ENCODE measurements around the gene PPP2R2D.
A peak's percentile ranks its signal among the peaks of the same experiment; 100 is the strongest.

The PPP2R2D gene

GRCh38 chr10:131963350-131963749 is 62.5 kb downstream of the PPP2R2D start:
- in situ Hi-C loops (cut with HindIII; ENCODE audit: low pct_unique_long_range_greater_than_20kb, low sequenced_read_pairs): no loop called here
- no peak for TF ChIP-seq JUND (IDR thresholded peaks at IDR 0.05; ENCODE audit: low read depth)
- DNase-seq (ENCODE audit: low read depth in 1 of 2, low spot score in 1 of 2): no peak

GRCh38 chr10:131963811-131964210 is 63.0 kb downstream of the PPP2R2D start:
- DNase-seq (ENCODE audit: low read depth in 1 of 2, low spot score in 1 of 2): no peak
- in situ Hi-C loops (cut with HindIII; ENCODE audit: low pct_unique_long_range_greater_than_20kb, low sequenced_read_pairs): no loop called here
- no peak for TF ChIP-seq JUND (IDR thresholded peaks at IDR 0.05; ENCODE audit: low read depth)

- in situ Hi-C loops (cut with HindIII; ENCODE audit: low pct_unique_long_range_greater_than_20kb, low sequenced_read_pairs): no loop called here
- TF ChIP-seq JUND (IDR thresholded peaks at IDR 0.05; ENCODE audit: low read depth): no peak
- DNase-seq (ENCODE audit: low read depth in 1 of 2, low spot score in 1 of 2): no peak
These were observed 63.5 kb downstream of the PPP2R2D start for GRCh38 chr10:131964298-131964697.

- no peak for TF ChIP-seq JUND (IDR thresholded peaks at IDR 0.05; ENCODE audit: low read depth)
- DNase-seq (ENCODE audit: low read depth in 1 of 2, low spot score in 1 of 2): no peak
These were observed 68.1 kb downstream of the PPP2R2D start for GRCh38 chr10:131968949-131969348.

GRCh38 chr10:131970946-131971345 is 70.1 kb downstream of the PPP2R2D start:
- in situ Hi-C loops (cut with HindIII; ENCODE audit: low pct_unique_long_range_greater_than_20kb, low sequenced_read_pairs): no loop called here
- no peak for DNase-seq (ENCODE audit: low read depth in 1 of 2, low spot score in 1 of 2)
- TF ChIP-seq JUND (IDR thresholded peaks at IDR 0.05; ENCODE audit: low read depth): no peak

More at GRCh38 chr10:131968949-131969348, 68.1 kb downstream of the PPP2R2D start:
- in situ Hi-C loops (cut with HindIII; ENCODE audit: low pct_unique_long_range_greater_than_20kb, low sequenced_read_pairs): no loop called here

- no peak for DNase-seq (ENCODE audit: low read depth in 1 of 2, low spot score in 1 of 2)
- in situ Hi-C loops (cut with HindIII; ENCODE audit: low pct_unique_long_range_greater_than_20kb, low sequenced_read_pairs): no loop called here
- no peak for TF ChIP-seq JUND (IDR thresholded peaks at IDR 0.05; ENCODE audit: low read depth)
These were observed 70.8 kb downstream of the PPP2R2D start for GRCh38 chr10:131971591-131971990.

GRCh38 chr10:131972474-131973071 is 71.8 kb downstream of the PPP2R2D start:
- in situ Hi-C loops (cut with HindIII; ENCODE audit: low pct_unique_long_range_greater_than_20kb, low sequenced_read_pairs): no loop called here

GRCh38 chr10:131973160-131973951 is 72.5 kb downstream of the PPP2R2D start:
- in situ Hi-C loops (cut with HindIII; ENCODE audit: low pct_unique_long_range_greater_than_20kb, low sequenced_read_pairs): no loop called here
- no peak for DNase-seq (ENCODE audit: low read depth in 1 of 2, low spot score in 1 of 2)
- TF ChIP-seq JUND (IDR thresholded peaks at IDR 0.05; ENCODE audit: low read depth): no peak

More at GRCh38 chr10:131972474-131973071, 71.8 kb downstream of the PPP2R2D start:
- no peak for TF ChIP-seq JUND (IDR thresholded peaks at IDR 0.05; ENCODE audit: low read depth)
- DNase-seq (ENCODE audit: low read depth in 1 of 2, low spot score in 1 of 2): peak in 1 of 2 experiments; percentile 15

GRCh38 chr10:131974034-131974817 is 73.4 kb downstream of the PPP2R2D start:
- in situ Hi-C loops (cut with HindIII; ENCODE audit: low pct_unique_long_range_greater_than_20kb, low sequenced_read_pairs): no loop called here
- no peak for TF ChIP-seq JUND (IDR thresholded peaks at IDR 0.05; ENCODE audit: low read depth)
- DNase-seq (ENCODE audit: low read depth in 1 of 2, low spot score in 1 of 2): no peak

- no peak for TF ChIP-seq JUND (IDR thresholded peaks at IDR 0.05; ENCODE audit: low read depth)
- in situ Hi-C loops (cut with HindIII; ENCODE audit: low pct_unique_long_range_greater_than_20kb, low sequenced_read_pairs): no loop called here
- DNase-seq (ENCODE audit: low read depth in 1 of 2, low spot score in 1 of 2): no peak
These were observed 74.2 kb downstream of the PPP2R2D start for GRCh38 chr10:131975003-131975402.

- no peak for TF ChIP-seq JUND (IDR thresholded peaks at IDR 0.05; ENCODE audit: low read depth)
- in situ Hi-C loops (cut with HindIII; ENCODE audit: low pct_unique_long_range_greater_than_20kb, low sequenced_read_pairs): no loop called here
- DNase-seq (ENCODE audit: low read depth in 1 of 2, low spot score in 1 of 2): no peak
These were observed 75.0 kb downstream of the PPP2R2D start for GRCh38 chr10:131975796-131976195.

GRCh38 chr10:131977323-131978096 is 76.7 kb downstream of the PPP2R2D start:
- in situ Hi-C loops (cut with HindIII; ENCODE audit: low pct_unique_long_range_greater_than_20kb, low sequenced_read_pairs): no loop called here
- DNase-seq (ENCODE audit: low read depth in 1 of 2, low spot score in 1 of 2): no peak
- no peak for TF ChIP-seq JUND (IDR thresholded peaks at IDR 0.05; ENCODE audit: low read depth)
